ENCODE measurements around the gene ROBO2. TPM values are rescaled to one million over a fixed set of nuclear protein-coding genes. Genes with fewer than 3 reads are reported as not detected.

The ROBO2 gene
- polyA plus RNA-seq (2011; rRNA removed) (0.93 and 1.6 TPM in 2 replicates), polyA minus RNA-seq (2011; rRNA and poly(A)+ RNA removed) (1.6 and 3.4 TPM in 2 replicates)

- Histone ChIP-seq H3K4me3 (ENCODE audit: low read depth, low read length) (peak within 1 kb of the TSS; percentile 59), H3K27me3 (ENCODE audit: control insufficient read depth, insufficient read depth, low read length) (peaks cover 16% of the 10 kb centered on the region), H3K36me3 (ENCODE audit: control insufficient read depth, insufficient read depth, low read length) (no peaks in the 10 kb centered on the region)
- ChIA-PET POLR2A (interaction anchor here (0.6 kb wide), 1 partner anchor 1168 kb away, joined by 3 read pairs; no protein-coding TSS in a partner anchor), CTCF (interaction anchor here (0.6 to 1.8 kb wide), 5 partner anchors 19 to 1605 kb away, joined by 3 to 4 read pairs (median 3); no protein-coding TSS in a partner anchor)
- no peak for TF ChIP-seq CTCF (IDR thresholded peaks at IDR 0.05; ENCODE audit: insufficient read depth, low read depth, low read length)
- DNase-seq (ENCODE audit: low read depth) = no peak
Measured at GRCh38 chr3:77039606-77040171, at the start of gene ROBO2. Gene ROBO2, plus strand, starts transcription at chr3:77040099. Its CDS starts 687 bp downstream, at chr3:77040786.

GRCh38 chr3:76990606-76991005, 49.3 kb upstream of the ROBO2 start:
- ChIA-PET POLR2A (no interaction called here), CTCF (interaction anchor here (1.7 kb wide), 1 partner anchor 12 kb away, joined by 3 read pairs; no protein-coding TSS in a partner anchor)
- DNase-seq (ENCODE audit: low read depth) = no peak
- Histone ChIP-seq H3K4me3 (ENCODE audit: low read depth, low read length) (no peak overlapping the region), H3K27me3 (ENCODE audit: control insufficient read depth, insufficient read depth, low read length) (no peaks in the 10 kb centered on the region), H3K36me3 (ENCODE audit: control insufficient read depth, insufficient read depth, low read length) (no peaks in the 10 kb centered on the region)
- TF ChIP-seq CTCF (IDR thresholded peaks at IDR 0.05; ENCODE audit: insufficient read depth, low read depth, low read length) = no peak

GRCh38 chr3:76991165-76991564, 48.7 kb upstream of the ROBO2 start:
- no peak for TF ChIP-seq CTCF (IDR thresholded peaks at IDR 0.05; ENCODE audit: insufficient read depth, low read depth, low read length)
- no peaks in the 10 kb centered on the region for H3K36me3 ChIP-seq (ENCODE audit: control insufficient read depth, insufficient read depth, low read length)
- ChIA-PET POLR2A (no interaction called here), CTCF (no interaction called here)
- DNase-seq (ENCODE audit: low read depth) = no peak
- H3K4me3 ChIP-seq (ENCODE audit: low read depth, low read length) = no peak overlapping the region
- no peaks in the 10 kb centered on the region for H3K27me3 ChIP-seq (ENCODE audit: control insufficient read depth, insufficient read depth, low read length)

GRCh38 chr3:76997733-76998132, 42.2 kb upstream of the ROBO2 start:
- no peak for DNase-seq (ENCODE audit: low read depth)
- ChIA-PET POLR2A (no interaction called here), CTCF (no interaction called here)
- Histone ChIP-seq H3K4me3 (ENCODE audit: low read depth, low read length) (no peak overlapping the region), H3K27me3 (ENCODE audit: control insufficient read depth, insufficient read depth, low read length) (no peaks in the 10 kb centered on the region), H3K36me3 (ENCODE audit: control insufficient read depth, insufficient read depth, low read length) (no peaks in the 10 kb centered on the region)
- TF ChIP-seq CTCF (IDR thresholded peaks at IDR 0.05; ENCODE audit: insufficient read depth, low read depth, low read length) = no peak

GRCh38 chr3:76998555-76998954, 41.3 kb upstream of the ROBO2 start:
- Histone ChIP-seq H3K4me3 (ENCODE audit: low read depth, low read length) (no peak overlapping the region), H3K36me3 (ENCODE audit: control insufficient read depth, insufficient read depth, low read length) (no peaks in the 10 kb centered on the region), H3K27me3 (ENCODE audit: control insufficient read depth, insufficient read depth, low read length) (no peaks in the 10 kb centered on the region)
- ChIA-PET POLR2A (no interaction called here), CTCF (interaction anchor here (0.7 kb wide), 1 partner anchor 97 kb away, joined by 3 read pairs; no protein-coding TSS in a partner anchor)
- TF ChIP-seq CTCF (IDR thresholded peaks at IDR 0.05; ENCODE audit: insufficient read depth, low read depth, low read length) = no peak
- no peak for DNase-seq (ENCODE audit: low read depth)

Data from BJ (cell line).